ENCODE data around the gene HTR1D. TPM values are rescaled to one million over a fixed set of nuclear protein-coding genes. Genes with fewer than 3 reads are reported as not detected.

The HTR1D gene
- total RNA-seq, 1 experiment from 2014 or later: 3.1 TPM

- Histone ChIP-seq H3K9me3 (ENCODE audit: control insufficient read depth, low read depth, low read length) (no peaks in the 10 kb centered on the region), H3K4ac (ENCODE audit: low read depth, low read length) (no peak overlapping the region), H4K8ac (replicated peaks; ENCODE audit: insufficient read length, low read depth, low read length) (no peak overlapping the region), H3K27ac (ENCODE audit: insufficient read length, low read depth, low read length) (no peak overlapping the region), H3K23me2 (ENCODE audit: insufficient read length, low read depth, low read length, poor library complexity, severe bottlenecking) (no peaks in the 10 kb centered on the region), H4K91ac (ENCODE audit: insufficient read length, low read depth, low read length) (no peak overlapping the region), H3K79me2 (ENCODE audit: insufficient read depth, low read length) (no peaks in the 10 kb centered on the region), H2BK20ac (ENCODE audit: low read depth, low read length, poor library complexity, severe bottlenecking) (no peak overlapping the region), H3K14ac (ENCODE audit: insufficient read depth, low read length) (no peak overlapping the region), H2AK5ac (ENCODE audit: insufficient read length, low read length) (no peak overlapping the region), H3K79me1 (ENCODE audit: insufficient read depth, low read depth, low read length, poor library complexity, severe bottlenecking) (no peaks in the 10 kb centered on the region), H3K9ac (ENCODE audit: extremely low read depth, insufficient read length, low read length) (no peak overlapping the region), H3T11ph (ENCODE audit: low read length) (no peak overlapping the region), H3K23ac (ENCODE audit: insufficient read length, low read depth, low read length) (no peak overlapping the region), H3K4me2 (ENCODE audit: insufficient read depth, insufficient read length, low read length) (no peak overlapping the region), H3K27me3 (ENCODE audit: insufficient read depth, low read length) (no peaks in the 10 kb centered on the region), H2BK12ac (ENCODE audit: insufficient read length, low read depth, low read length) (no peak overlapping the region), H2BK120ac (ENCODE audit: low read depth, low read length, poor library complexity, severe bottlenecking) (no peak overlapping the region), H4K5ac (ENCODE audit: insufficient read length, low read depth, low read length) (no peak overlapping the region), H4K20me1 (ENCODE audit: control insufficient read depth, insufficient read depth, insufficient read length) (no peaks in the 10 kb centered on the region), H2BK5ac (ENCODE audit: insufficient read length, low read length) (no peak overlapping the region), H2AFZ (ENCODE audit: low read length) (no peak overlapping the region), H3K4me1 (ENCODE audit: insufficient read depth, low read length) (no peaks in the 10 kb centered on the region), H3K18ac (ENCODE audit: insufficient read length, low read depth, low read length) (no peak overlapping the region), H3K56ac (ENCODE audit: insufficient read length, low read depth, low read length) (no peak overlapping the region), H2BK15ac (ENCODE audit: low read depth, low read length) (no peak overlapping the region)
- no CpG with 5 or more reads among the region's 4 CpGs for WGBS (ENCODE audit: extremely low coverage, insufficient read length, low lambda C conversion rate)
- TF ChIP-seq CTCF (conservative IDR thresholded peaks at IDR 0.05): no peak
- DNase-seq: no peak
- no peak overlapping the region for H3K4me3 Mint-ChIP-seq
- peaks cover 23% of the 10 kb centered on the region for H3K27me3 Mint-ChIP-seq (ENCODE audit: low read depth)
- no peaks in the 10 kb centered on the region; a peak in 1 of 7 replicates for H3K36me3 Mint-ChIP-seq (ENCODE audit: insufficient read depth in 1 of 3, low read depth in 3 of 3)
- no peak overlapping the region for H3K27ac Mint-ChIP-seq
- peaks cover 0 to 2% of the 10 kb centered on the region in 2 experiments; a peak in 1 of 4 replicates for H3K4me1 Mint-ChIP-seq
- H3K9me3 Mint-ChIP-seq: no peaks in the 10 kb centered on the region
Observed at GRCh38 chr1:23185381-23185780, 31.9 kb downstream of the HTR1D start.

Measured in H9 (cell line).